H1 (cell line): ENCODE measurements around the gene IDH2. TPM values are rescaled to one million over a fixed set of nuclear protein-coding genes. Genes with fewer than 3 reads are reported as not detected.

ENCODE experiments used
- HDAC6 ChIP-seq: IDR thresholded peaks from one replicate; pipeline ENCODE4 v1.7.1; 2012; ENCODE audit warnings: low read depth, mild to moderate bottlenecking, inconsistent platforms, low read length, moderate library complexity
- JUND ChIP-seq: IDR thresholded peaks from 2 replicates; pipeline ENCODE4 v1.6.1; 2011; ENCODE audit warnings: mild to moderate bottlenecking, improper control_type of control experiment, low read length
- PHF8 ChIP-seq: fragments of 200-600 bp; sonication (generic); conservative IDR thresholded peaks from 2 replicates; pipeline ENCODE4 v1.7.1; 2012; ENCODE audit warnings: low read depth, mild to moderate bottlenecking, inconsistent platforms, low read length, moderate library complexity
- RNF2 ChIP-seq: fragments of 200-900, 300-1000 bp; sonication (generic); IDR thresholded peaks from 2 replicates; pipeline ENCODE4 v1.7.1; 2016; ENCODE audit warnings: borderline replicate concordance, low read depth, mild to moderate bottlenecking, antibody characterized with exemption, low read length; ENCODE audit not compliant: poor library complexity, severe bottlenecking; ENCODE audit errors: missing control alignments
- SIX5 ChIP-seq: IDR thresholded peaks from 2 replicates; pipeline ENCODE4 v1.6.1; 2011; ENCODE audit warnings: mild to moderate bottlenecking, low read depth, low read length
- polyA plus RNA-seq, 7 experiments: library from polyadenylated mRNA; depleted of rRNA in 3 of 7; stranded (reverse) in 5 of 7; unstranded in 2 of 7; fragments of >200 nt in 5 of 7; fragments of 200-250 nt in 2 of 7; gene quantifications; 1 replicate in 5 of 7; 2 replicates in 1 of 7; 4 replicates in 1 of 7; pipeline versions ENCODE4 v1.2.1 to v1.2.3, GENCODE V29; 2011 to 2013; ENCODE audit warnings: missing spikeins in 2 of 7, mixed read lengths in 2 of 7
- total RNA-seq: library from RNA; stranded (reverse); fragmentation: NEBNext Ultra II Directional; extraction: Animal tissue kit (Norgen Biotek cat#: 25700); gene quantifications from 2 replicates; pipeline ENCODE4 v1.2.1, GENCODE V29; 2021

Gene IDH2
- total and polyA plus RNA-seq, 2 of the 8 experiments (the other 6 are each of a cell fraction or from before 2014, with no cell fraction given), result 64.2 to 84.6 TPM

DNA sequence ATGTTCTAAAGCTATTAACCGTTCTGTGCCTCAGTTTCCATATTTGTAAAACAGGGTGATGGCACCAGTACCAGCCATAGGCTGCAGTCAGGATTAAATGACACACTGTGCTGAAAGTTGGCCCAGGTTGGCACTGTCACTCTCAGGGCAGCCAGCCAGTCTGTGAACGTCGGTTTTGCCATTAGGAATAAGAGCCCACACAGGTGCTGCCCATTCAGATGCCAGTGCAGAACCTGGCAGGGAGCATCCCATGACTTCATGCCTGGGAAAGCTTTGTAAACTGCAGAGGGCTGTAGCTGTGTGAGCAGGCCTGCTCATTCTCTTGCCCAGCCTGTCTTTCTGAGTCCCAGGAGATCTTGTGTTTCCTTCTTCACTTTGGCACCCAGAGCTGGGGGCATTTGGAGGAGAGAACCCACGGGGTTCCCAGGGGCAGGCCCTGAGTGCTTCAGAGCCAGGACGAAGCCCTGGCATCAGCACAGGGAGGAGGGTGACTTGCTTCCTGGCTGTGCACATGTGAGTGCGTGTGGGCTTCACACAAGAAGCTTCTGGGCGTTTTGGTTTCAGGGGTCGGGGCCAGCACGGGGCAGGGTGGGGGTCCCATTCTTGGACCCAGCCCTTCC lies 54.2 kb downstream of the IDH2 start (continued):
- TF ChIP-seq SIX5 (no peak), JUND (no peak), PHF8 (no peak), HDAC6 (no peak), RNF2 (no peak)
